GM18519 (cell line): ENCODE data around the gene MYB.

Experiments used
- ATAC-seq: cut with Tn5 transposase; IDR thresholded peaks from one replicate; pipeline ENCODE4 v1.9.1; 2021; ENCODE audit warnings: mild to moderate bottlenecking, moderate library complexity; ENCODE audit not compliant: unreplicated experiment, low FRiP score

MYB gene

GRCh38 chr6:135215563-135215962, 34.5 kb downstream of the MYB start:
- no peak for ATAC-seq

- no peak for ATAC-seq
Measured at GRCh38 chr6:135217663-135218062, 36.6 kb downstream of the MYB start.

GRCh38 chr6:135219346-135219745, 38.2 kb downstream of the MYB start:
- ATAC-seq: no peak

GRCh38 chr6:135221042-135221441, 39.9 kb downstream of the MYB start:
- ATAC-seq: no peak

- ATAC-seq: no peak
Measured at GRCh38 chr6:135221505-135221904, 40.4 kb downstream of the MYB start.

GRCh38 chr6:135222623-135223022, 41.5 kb downstream of the MYB start:
- ATAC-seq: no peak

GRCh38 chr6:135224037-135224647, 43.0 kb downstream of the MYB start:
- no peak for ATAC-seq

- no peak for ATAC-seq
Measured at GRCh38 chr6:135225911-135226310, 44.8 kb downstream of the MYB start.

GRCh38 chr6:135226537-135226936, 45.4 kb downstream of the MYB start:
- peak; percentile 77 for ATAC-seq

GRCh38 chr6:135227349-135227748, 46.2 kb downstream of the MYB start:
- no peak for ATAC-seq

- no peak for ATAC-seq
Measured at GRCh38 chr6:135227758-135228157, 46.6 kb downstream of the MYB start.

- no peak for ATAC-seq
Measured at GRCh38 chr6:135228486-135228885, 47.4 kb downstream of the MYB start.

- ATAC-seq: no peak
Measured at GRCh38 chr6:135229996-135230395, 48.9 kb downstream of the MYB start.

- ATAC-seq: no peak
Measured at GRCh38 chr6:135230711-135231468, 49.8 kb downstream of the MYB start.

- ATAC-seq: no peak
Measured at GRCh38 chr6:135231469-135231844, 50.3 kb downstream of the MYB start.

GRCh38 chr6:135233686-135234491, 52.8 kb downstream of the MYB start:
- ATAC-seq: no peak

GRCh38 chr6:135234492-135234780, 53.3 kb downstream of the MYB start:
- ATAC-seq: no peak

- ATAC-seq: no peak
Measured at GRCh38 chr6:135235716-135236115, 54.6 kb downstream of the MYB start.

- ATAC-seq: no peak
Measured at GRCh38 chr6:135236319-135236718, 55.2 kb downstream of the MYB start.

- no peak for ATAC-seq
Measured at GRCh38 chr6:135236732-135237131, 55.6 kb downstream of the MYB start.

- no peak for ATAC-seq
Measured at GRCh38 chr6:135240711-135241110, 59.6 kb downstream of the MYB start.
